ENCODE results near the gene IGF2.

DNA sequence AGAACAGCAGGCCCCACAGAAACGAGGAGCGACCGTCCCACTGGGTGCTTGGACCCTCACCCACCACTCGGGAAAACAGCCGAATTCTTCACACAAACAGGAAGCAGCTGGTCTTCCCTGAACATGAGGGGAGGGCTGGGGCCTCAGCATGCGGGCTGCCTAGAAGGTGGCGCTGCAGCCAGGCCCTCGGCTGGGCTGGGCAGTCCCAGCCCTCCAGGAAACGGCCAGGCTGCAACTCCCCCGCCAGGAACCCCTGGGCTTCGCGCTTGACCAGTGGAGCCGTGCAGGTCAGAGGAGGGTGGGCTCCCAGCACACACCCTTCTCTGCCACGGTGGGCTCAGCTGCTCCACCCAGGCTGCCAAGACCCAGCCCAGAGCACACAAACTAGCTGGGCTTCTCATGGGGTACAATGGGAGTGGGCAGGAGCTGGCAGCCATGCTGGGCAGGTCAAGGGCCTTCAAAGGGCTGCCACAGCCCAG, 29.6 kb downstream of the IGF2 start:
- TF ChIP-seq, protein P1, sequence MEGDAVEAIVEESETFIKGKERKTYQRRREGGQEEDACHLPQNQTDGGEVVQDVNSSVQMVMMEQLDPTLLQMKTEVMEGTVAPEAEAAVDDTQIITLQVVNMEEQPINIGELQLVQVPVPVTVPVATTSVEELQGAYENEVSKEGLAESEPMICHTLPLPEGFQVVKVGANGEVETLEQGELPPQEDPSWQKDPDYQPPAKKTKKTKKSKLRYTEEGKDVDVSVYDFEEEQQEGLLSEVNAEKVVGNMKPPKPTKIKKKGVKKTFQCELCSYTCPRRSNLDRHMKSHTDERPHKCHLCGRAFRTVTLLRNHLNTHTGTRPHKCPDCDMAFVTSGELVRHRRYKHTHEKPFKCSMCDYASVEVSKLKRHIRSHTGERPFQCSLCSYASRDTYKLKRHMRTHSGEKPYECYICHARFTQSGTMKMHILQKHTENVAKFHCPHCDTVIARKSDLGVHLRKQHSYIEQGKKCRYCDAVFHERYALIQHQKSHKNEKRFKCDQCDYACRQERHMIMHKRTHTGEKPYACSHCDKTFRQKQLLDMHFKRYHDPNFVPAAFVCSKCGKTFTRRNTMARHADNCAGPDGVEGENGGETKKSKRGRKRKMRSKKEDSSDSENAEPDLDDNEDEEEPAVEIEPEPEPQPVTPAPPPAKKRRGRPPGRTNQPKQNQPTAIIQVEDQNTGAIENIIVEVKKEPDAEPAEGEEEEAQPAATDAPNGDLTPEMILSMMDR (IDR thresholded peaks at IDR 0.05; ENCODE audit: insufficient read depth, low read depth, low read length) = no peak
- no peak for TF ChIP-seq EZH2 (IDR thresholded peaks at IDR 0.05; ENCODE audit: insufficient read depth, low read length)

Data from astrocyte (in vitro differentiated cells and primary cell).